HUES64 (cell line): ENCODE results near the gene SLC8A2.
A peak's percentile ranks its signal among the peaks of the same experiment; 100 is the strongest.

ENCODE experiments used
- H3K27ac ChIP-seq: 2 replicates; pipeline ENCODE4 v1.7.0; 2013; ENCODE audit warnings: low read depth, low read length, inconsistent platforms
- H3K27me3 ChIP-seq: 2 replicates; pipeline ENCODE4 v1.6.1; 2013; ENCODE audit warnings: mild to moderate bottlenecking, low read length; ENCODE audit not compliant: insufficient read depth
- H3K36me3 ChIP-seq: 2 replicates; pipeline ENCODE4 v1.6.1; 2013; ENCODE audit warnings: mild to moderate bottlenecking, low read length; ENCODE audit not compliant: insufficient read depth
- H3K4me1 ChIP-seq: 2 replicates; pipeline ENCODE4 v1.6.1; 2013; ENCODE audit warnings: mild to moderate bottlenecking, low read length, moderate library complexity; ENCODE audit not compliant: insufficient read depth
- H3K4me3 ChIP-seq: 2 replicates; pipeline ENCODE4 v1.5.1; 2013; ENCODE audit warnings: mild to moderate bottlenecking, low read length, moderate library complexity
- H3K9ac ChIP-seq: 2 replicates; pipeline ENCODE4 v1.6.1; 2013; ENCODE audit warnings: mild to moderate bottlenecking, low read depth, low read length
- H3K9me3 ChIP-seq: 2 replicates; pipeline ENCODE4 v1.6.1; 2013; ENCODE audit warnings: low read depth, low read length; ENCODE audit not compliant: insufficient read depth
- WGBS: fragments of 150-250, 120-280 bp; methylation state at CpG from one replicate; pipeline ENCODE4 v1.1.7; 2013; ENCODE audit warnings: missing lambda C conversion rate; 5-methylcytosine and 5-hydroxymethylcytosine counted together

Gene SLC8A2

GRCh38 chr19:47435196-47435595 is 36.5 kb downstream of the SLC8A2 start:
- no peak overlapping the region for H3K27ac ChIP-seq
- no peak overlapping the region for H3K9ac ChIP-seq
- H3K9me3 ChIP-seq = no peaks in the 10 kb centered on the region
- H3K27me3 ChIP-seq = peaks cover 9% of the 10 kb centered on the region
- no peak overlapping the region for H3K4me3 ChIP-seq
- no peaks in the 10 kb centered on the region for H3K4me1 ChIP-seq
- 80% methylated on average over 15 of the region's 16 CpGs for WGBS
- no peaks in the 10 kb centered on the region for H3K36me3 ChIP-seq

GRCh38 chr19:47434088-47434487 is 37.6 kb downstream of the SLC8A2 start:
- no peaks in the 10 kb centered on the region for H3K36me3 ChIP-seq
- H3K9ac ChIP-seq = no peak overlapping the region
- 84% methylated on average over 7 of the region's 7 CpGs for WGBS
- no peak overlapping the region for H3K27ac ChIP-seq
- peaks cover 20% of the 10 kb centered on the region for H3K27me3 ChIP-seq
- no peaks in the 10 kb centered on the region for H3K9me3 ChIP-seq
- H3K4me1 ChIP-seq = no peaks in the 10 kb centered on the region
- no peak overlapping the region for H3K4me3 ChIP-seq

GRCh38 chr19:47433121-47433520 is 38.6 kb downstream of the SLC8A2 start:
- no peaks in the 10 kb centered on the region for H3K36me3 ChIP-seq
- peaks cover 25% of the 10 kb centered on the region for H3K27me3 ChIP-seq
- 86% methylated on average over 1 of the region's 1 CpG for WGBS

GRCh38 chr19:47432499-47432898 is 39.2 kb downstream of the SLC8A2 start:
- H3K27me3 ChIP-seq = peaks cover 25% of the 10 kb centered on the region
- H3K9me3 ChIP-seq = no peaks in the 10 kb centered on the region
- H3K9ac ChIP-seq = no peak overlapping the region
- peaks cover 3% of the 10 kb centered on the region; the same call in 1 of the 2 replicates for H3K4me1 ChIP-seq
- no peak overlapping the region for H3K27ac ChIP-seq
- H3K4me3 ChIP-seq = no peak overlapping the region
- no peaks in the 10 kb centered on the region for H3K36me3 ChIP-seq

More at GRCh38 chr19:47433121-47433520, 38.6 kb downstream of the SLC8A2 start:
- Histone ChIP-seq H3K27ac (no peak overlapping the region), H3K4me1 (no peaks in the 10 kb centered on the region), H3K9ac (no peak overlapping the region), H3K9me3 (no peaks in the 10 kb centered on the region), H3K4me3 (no peak overlapping the region)

GRCh38 chr19:47432091-47432490 is 39.6 kb downstream of the SLC8A2 start:
- H3K9me3 ChIP-seq = no peaks in the 10 kb centered on the region
- H3K4me3 ChIP-seq = no peak overlapping the region
- no peaks in the 10 kb centered on the region for H3K36me3 ChIP-seq
- 92% methylated on average over 18 of the region's 18 CpGs for WGBS
- peaks cover 25% of the 10 kb centered on the region for H3K27me3 ChIP-seq
- peaks cover 3% of the 10 kb centered on the region; the same call in 1 of the 2 replicates for H3K4me1 ChIP-seq
- no peak overlapping the region for H3K27ac ChIP-seq
- no peak overlapping the region for H3K9ac ChIP-seq

GRCh38 chr19:47430041-47430802 is 41.5 kb downstream of the SLC8A2 start:
- Histone ChIP-seq H3K9ac (peak overlapping the region; percentile 22; the same call in 1 of the 2 replicates), H3K27ac (no peak overlapping the region), H3K27me3 (peaks cover 29% of the 10 kb centered on the region), H3K4me3 (peak overlapping the region; percentile 42), H3K9me3 (no peaks in the 10 kb centered on the region), H3K36me3 (no peaks in the 10 kb centered on the region), H3K4me1 (peaks cover 3% of the 10 kb centered on the region; the same call in 1 of the 2 replicates)
- WGBS = 8% methylated on average over 69 of the region's 69 CpGs

GRCh38 chr19:47429140-47429793 is 42.4 kb downstream of the SLC8A2 start:
- WGBS = 21% methylated on average over 16 of the region's 20 CpGs
- peak overlapping the region; percentile 22; the same call in 1 of the 2 replicates for H3K9ac ChIP-seq
- H3K36me3 ChIP-seq = no peaks in the 10 kb centered on the region
- peaks cover 3% of the 10 kb centered on the region; the same call in 1 of the 2 replicates for H3K4me1 ChIP-seq
- no peak overlapping the region for H3K27ac ChIP-seq
- H3K9me3 ChIP-seq = no peaks in the 10 kb centered on the region
- peaks cover 29% of the 10 kb centered on the region for H3K27me3 ChIP-seq
- H3K4me3 ChIP-seq = peak overlapping the region; percentile 47

- Histone ChIP-seq H3K27ac (no peak overlapping the region), H3K27me3 (peaks cover 37% of the 10 kb centered on the region), H3K4me1 (peaks cover 4% of the 10 kb centered on the region; the same call in 1 of the 2 replicates), H3K4me3 (peak overlapping the region; percentile 48), H3K9me3 (no peaks in the 10 kb centered on the region), H3K36me3 (no peaks in the 10 kb centered on the region), H3K9ac (no peak overlapping the region)
- 2% methylated on average over 27 of the region's 27 CpGs for WGBS
Measured at GRCh38 chr19:47428177-47428894, 43.4 kb downstream of the SLC8A2 start.

GRCh38 chr19:47427241-47428176 is 44.2 kb downstream of the SLC8A2 start:
- peak overlapping the region; percentile 48 for H3K4me3 ChIP-seq
- H3K27ac ChIP-seq = peak overlapping the region; percentile 32; the same call in 1 of the 2 replicates
- 0 out of 2 replicates have a peak overlapping the region, but pooled peaks have one; percentile 9 for H3K9ac ChIP-seq
- no peaks in the 10 kb centered on the region for H3K36me3 ChIP-seq
- 8% methylated on average over 17 of the region's 17 CpGs for WGBS
- H3K9me3 ChIP-seq = no peaks in the 10 kb centered on the region
- peaks cover 7% of the 10 kb centered on the region; the same call in 1 of the 2 replicates for H3K4me1 ChIP-seq
- H3K27me3 ChIP-seq = peaks cover 45% of the 10 kb centered on the region

- Histone ChIP-seq H3K9me3 (no peaks in the 10 kb centered on the region), H3K36me3 (no peaks in the 10 kb centered on the region), H3K27me3 (peaks cover 60% of the 10 kb centered on the region), H3K27ac (no peak overlapping the region), H3K9ac (no peak overlapping the region), H3K4me3 (no peak overlapping the region), H3K4me1 (peaks cover 20% of the 10 kb centered on the region)
- WGBS = 35% methylated on average over 19 of the region's 19 CpGs
Measured at GRCh38 chr19:47423203-47423882, 48.4 kb downstream of the SLC8A2 start.
